SH-SY5Y (cell line): ENCODE data around the gene NLRP12.

ENCODE experiments used
- GATA2 ChIP-seq: IDR thresholded peaks from 2 replicates; pipeline ENCODE4 v1.6.1; 2011; ENCODE audit warnings: mild to moderate bottlenecking, low read depth, low read length
- GATA3 ChIP-seq: IDR thresholded peaks from 2 replicates; pipeline ENCODE4 v1.6.1; 2011; ENCODE audit warnings: low read depth, mild to moderate bottlenecking, low read length, moderate library complexity

GRCh38 chr19:53780506-53780905, 43.6 kb downstream of the NLRP12 start:
- TF ChIP-seq GATA2 = no peak
- TF ChIP-seq GATA3 = no peak
